Left ventricle myocardium inferior (tissue), 1 donor: Measurements from ENCODE around the gene GRIA1. TPM values are rescaled to one million over a fixed set of nuclear protein-coding genes. Genes with fewer than 3 reads are reported as not detected.

Experiments
- DNase-seq: peaks from one replicate; pipeline ENCODE4 v3.0.0-alpha.2; 2020
- H3K27ac ChIP-seq: fragments of 200-600 bp; replicated peaks from 2 replicates; pipeline ENCODE4 v1.8.0; 2021
- H3K27me3 ChIP-seq: fragments of 200-600 bp; 2 replicates; pipeline ENCODE4 v1.8.0; 2021; ENCODE audit warnings: low read depth
- H3K36me3 ChIP-seq: fragments of 200-600 bp; 2 replicates; pipeline ENCODE4 v1.8.0; 2021
- H3K4me1 ChIP-seq: fragments of 200-600 bp; 2 replicates; pipeline ENCODE4 v1.8.0; 2021
- H3K4me3 ChIP-seq: fragments of 200-600 bp; 2 replicates; pipeline ENCODE4 v1.8.0; 2021; ENCODE audit warnings: mild to moderate bottlenecking, moderate library complexity
- H3K9me3 ChIP-seq: fragments of 200-600 bp; replicated peaks from 2 replicates; pipeline ENCODE4 v1.8.0; 2021
- CTCF ChIP-seq: fragments of 200-600 bp; IDR thresholded peaks from 2 replicates; pipeline ENCODE4 v1.8.0; 2021; ENCODE audit warnings: antibody characterized with exemption, mild to moderate bottlenecking, borderline replicate concordance
- intact Hi-C: fragments of 100-400 bp; cut with micrococcal nuclease; formaldehyde crosslinking; loops from one replicate; pipeline ENCODE4 v1.11.0; 2022
- total RNA-seq: library from RNA; stranded (reverse); fragmentation: NEBNext Ultra II Directional; extraction: Animal tissue kit (Norgen Biotek cat#: 25700); gene quantifications from one replicate; pipeline ENCODE4 v1.2.1, GENCODE V29; 2021
- donor health status: DM: no; HTN: yes; CAD: no; lungs with severe emphysema.

GRIA1 gene
- total RNA-seq, 1 donor from 2014 or later: 0.14 TPM

GRCh38 chr5:153654504-153655200 lies 164.2 kb downstream of the GRIA1 start:
- H3K27ac ChIP-seq: no peak overlapping the region
- no peaks in the 10 kb centered on the region for H3K36me3 ChIP-seq
- no peaks in the 10 kb centered on the region for H3K9me3 ChIP-seq
- intact Hi-C loops: no loop called here
- H3K4me1 ChIP-seq: peaks cover 4% of the 10 kb centered on the region
- H3K27me3 ChIP-seq: no peaks in the 10 kb centered on the region
- DNase-seq: no peak
- TF ChIP-seq CTCF: no peak
- no peak overlapping the region for H3K4me3 ChIP-seq

GRCh38 chr5:153655201-153655510 lies 164.7 kb downstream of the GRIA1 start:
- no peaks in the 10 kb centered on the region for H3K9me3 ChIP-seq
- no peak overlapping the region for H3K27ac ChIP-seq
- no peak for TF ChIP-seq CTCF
- DNase-seq: no peak
- no peak overlapping the region for H3K4me3 ChIP-seq
- no peaks in the 10 kb centered on the region for H3K27me3 ChIP-seq
- H3K4me1 ChIP-seq: peaks cover 4% of the 10 kb centered on the region
- intact Hi-C loops: no loop called here
- no peaks in the 10 kb centered on the region for H3K36me3 ChIP-seq

GRCh38 chr5:153658149-153658548 lies 167.7 kb downstream of the GRIA1 start:
- H3K27me3 ChIP-seq: no peaks in the 10 kb centered on the region
- no peak for DNase-seq
- intact Hi-C loops: no loop called here
- no peaks in the 10 kb centered on the region for H3K9me3 ChIP-seq
- H3K36me3 ChIP-seq: no peaks in the 10 kb centered on the region
- TF ChIP-seq CTCF: no peak
- H3K4me3 ChIP-seq: no peak overlapping the region
- peaks cover 4% of the 10 kb centered on the region for H3K4me1 ChIP-seq
- H3K27ac ChIP-seq: no peak overlapping the region

- peaks cover 4% of the 10 kb centered on the region for H3K4me1 ChIP-seq
- intact Hi-C loops: no loop called here
- no peak overlapping the region for H3K4me3 ChIP-seq
- TF ChIP-seq CTCF: no peak
- no peaks in the 10 kb centered on the region for H3K9me3 ChIP-seq
- no peaks in the 10 kb centered on the region for H3K36me3 ChIP-seq
- DNase-seq: no peak
- no peaks in the 10 kb centered on the region for H3K27me3 ChIP-seq
- no peak overlapping the region for H3K27ac ChIP-seq
Measured at GRCh38 chr5:153658606-153659005, 168.1 kb downstream of the GRIA1 start.

GRCh38 chr5:153659039-153659736 lies 168.7 kb downstream of the GRIA1 start:
- intact Hi-C loops: no loop called here
- H3K36me3 ChIP-seq: no peaks in the 10 kb centered on the region
- H3K9me3 ChIP-seq: no peaks in the 10 kb centered on the region
- H3K27ac ChIP-seq: no peak overlapping the region
- no peaks in the 10 kb centered on the region for H3K27me3 ChIP-seq
- TF ChIP-seq CTCF: no peak
- no peak overlapping the region for H3K4me3 ChIP-seq
- no peak for DNase-seq
- peaks cover 4% of the 10 kb centered on the region for H3K4me1 ChIP-seq
